Gastroesophageal sphincter (tissue), 4 donors: ENCODE measurements around the gene TMEM41A. TPM values are rescaled to one million over a fixed set of nuclear protein-coding genes. Genes with fewer than 3 reads are reported as not detected.

ENCODE experiments used
- ATAC-seq: fragments of 150-250 bp; one replicate; pipeline ENCODE4 v1.9.1; 2016; ENCODE audit warnings: mild to moderate bottlenecking, moderate library complexity
- H3K27ac ChIP-seq, 4 donors: fragments of 200-600 bp; sonication (generic) in 3 of 4; 1 replicate in 3 of 4; 2 replicates in 1 of 4; pipeline ENCODE4 v1.5.1; 2016 to 2019
- H3K27me3 ChIP-seq: fragments of 200-600 bp; sonication (generic); one replicate; pipeline ENCODE4 v1.5.1; 2019
- H3K36me3 ChIP-seq, 2 donors: fragments of 200-600 bp; sonication (generic); one replicate each; pipeline ENCODE4 v1.5.1; 2019; ENCODE audit warnings: control low read depth in 1 of 2
- H3K4me1 ChIP-seq, 3 donors: fragments of 200-600 bp; sonication (generic); 1 replicate in 2 of 3; 2 replicates in 1 of 3; pipeline ENCODE4 v1.5.1; 2016 to 2019; ENCODE audit warnings: control low read depth in 2 of 3
- H3K4me3 ChIP-seq, 2 donors: fragments of 200-600 bp; sonication (generic); one replicate each; pipeline ENCODE4 v1.5.1; 2019; ENCODE audit warnings: mild to moderate bottlenecking in 1 of 2, moderate library complexity in 1 of 2
- H3K9me3 ChIP-seq, 3 donors: fragments of 200-600 bp; sonication (generic); one replicate each; pipeline ENCODE4 v1.5.1; 2017 to 2019; ENCODE audit warnings: control low read depth in 2 of 3
- EP300 ChIP-seq: sonication (generic); formaldehyde crosslinking; IDR thresholded peaks from one replicate; pipeline ENCODE4 v1.6.1; 2017; ENCODE audit warnings: antibody characterized with exemption, mild to moderate bottlenecking
- POLR2A ChIP-seq, 2 donors: fragments of 450-650 bp; IDR thresholded peaks; one replicate each; pipeline ENCODE4 v1.6.1; 2017; ENCODE audit warnings: antibody characterized with exemption in 2 of 2, mild to moderate bottlenecking in 2 of 2, moderate library complexity in 1 of 2
- POLR2AphosphoS5 ChIP-seq: sonication (generic); formaldehyde crosslinking; IDR thresholded peaks from one replicate; pipeline ENCODE4 v1.6.1; 2017; ENCODE audit warnings: antibody characterized with exemption
- WGBS, 2 donors: methylation state at CpG; one replicate each; pipeline ENCODE4 v1.1.5; 2018; ENCODE audit warnings: low coverage in 1 of 2; 5-methylcytosine and 5-hydroxymethylcytosine counted together
- total RNA-seq, 4 donors: library from RNA; depleted of rRNA; stranded (reverse); fragments of >200 nt; gene quantifications; one replicate each; pipeline ENCODE4 v1.1.0, GENCODE V29; 2016
- TF ChIP-seq, protein P1 (sequence below), 4 experiments: fragments of 200-600 bp in 2 of 4; fragments of 450-650 bp in 2 of 4; sonication (generic) in 1 of 4; IDR thresholded peaks; one replicate each; pipeline ENCODE4 v1.5.1; 2017 to 2019; ENCODE audit warnings: antibody characterized with exemption in 4 of 4, mild to moderate bottlenecking in 2 of 4, moderate library complexity in 2 of 4

TMEM41A gene
- total RNA-seq, 4 donors from 2014 or later = 7.2 to 10.4 (median 9.3) TPM

DNA sequence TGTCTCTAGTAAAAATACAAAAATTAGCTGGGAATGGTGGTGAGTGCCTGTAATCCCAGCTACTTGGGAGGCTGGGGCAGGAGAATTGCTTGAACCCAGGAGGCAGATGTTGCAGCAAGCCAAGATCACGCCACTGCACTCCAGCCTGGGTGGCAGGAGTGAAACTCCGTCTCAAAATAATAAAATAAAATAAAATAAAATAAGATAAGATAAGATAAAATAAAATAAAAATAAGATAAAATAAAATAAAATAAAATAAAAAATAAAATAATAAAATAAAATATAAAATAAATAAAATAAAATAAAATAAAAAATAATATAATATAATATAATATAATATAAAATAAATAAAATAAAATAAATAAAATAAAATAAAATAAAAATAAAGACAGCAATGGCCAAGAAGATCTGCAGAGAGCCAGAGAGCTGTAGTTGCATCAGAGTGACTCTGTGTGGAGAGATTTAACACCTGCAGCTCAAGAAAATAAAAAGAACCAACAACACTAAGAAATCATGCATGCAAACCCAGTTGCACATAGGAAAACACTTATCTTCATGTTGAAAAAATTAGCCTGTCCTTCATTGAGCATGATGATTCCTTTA is 27.6 kb upstream of the TMEM41A start:
- ATAC-seq = no peak
- WGBS, 2 donors = 86 to 94% methylated on average over 1 to 2 of the region's 2 CpGs
- no peak overlapping the region for H3K27ac ChIP-seq
- no peak overlapping the region for H3K4me3 ChIP-seq
- H3K9me3 ChIP-seq = no peaks in the 10 kb centered on the region
- no peaks in the 10 kb centered on the region for H3K36me3 ChIP-seq
- no peaks in the 10 kb centered on the region for H3K4me1 ChIP-seq
- TF ChIP-seq EP300 (no peak), POLR2AphosphoS5 (no peak), POLR2A (IDR thresholded peaks at IDR 0.05) (no peak)
- TF ChIP-seq, protein P1, sequence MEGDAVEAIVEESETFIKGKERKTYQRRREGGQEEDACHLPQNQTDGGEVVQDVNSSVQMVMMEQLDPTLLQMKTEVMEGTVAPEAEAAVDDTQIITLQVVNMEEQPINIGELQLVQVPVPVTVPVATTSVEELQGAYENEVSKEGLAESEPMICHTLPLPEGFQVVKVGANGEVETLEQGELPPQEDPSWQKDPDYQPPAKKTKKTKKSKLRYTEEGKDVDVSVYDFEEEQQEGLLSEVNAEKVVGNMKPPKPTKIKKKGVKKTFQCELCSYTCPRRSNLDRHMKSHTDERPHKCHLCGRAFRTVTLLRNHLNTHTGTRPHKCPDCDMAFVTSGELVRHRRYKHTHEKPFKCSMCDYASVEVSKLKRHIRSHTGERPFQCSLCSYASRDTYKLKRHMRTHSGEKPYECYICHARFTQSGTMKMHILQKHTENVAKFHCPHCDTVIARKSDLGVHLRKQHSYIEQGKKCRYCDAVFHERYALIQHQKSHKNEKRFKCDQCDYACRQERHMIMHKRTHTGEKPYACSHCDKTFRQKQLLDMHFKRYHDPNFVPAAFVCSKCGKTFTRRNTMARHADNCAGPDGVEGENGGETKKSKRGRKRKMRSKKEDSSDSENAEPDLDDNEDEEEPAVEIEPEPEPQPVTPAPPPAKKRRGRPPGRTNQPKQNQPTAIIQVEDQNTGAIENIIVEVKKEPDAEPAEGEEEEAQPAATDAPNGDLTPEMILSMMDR (IDR thresholded peaks at IDR 0.05) = no peak
- H3K27me3 ChIP-seq = peaks cover 34% of the 10 kb centered on the region

DNA sequence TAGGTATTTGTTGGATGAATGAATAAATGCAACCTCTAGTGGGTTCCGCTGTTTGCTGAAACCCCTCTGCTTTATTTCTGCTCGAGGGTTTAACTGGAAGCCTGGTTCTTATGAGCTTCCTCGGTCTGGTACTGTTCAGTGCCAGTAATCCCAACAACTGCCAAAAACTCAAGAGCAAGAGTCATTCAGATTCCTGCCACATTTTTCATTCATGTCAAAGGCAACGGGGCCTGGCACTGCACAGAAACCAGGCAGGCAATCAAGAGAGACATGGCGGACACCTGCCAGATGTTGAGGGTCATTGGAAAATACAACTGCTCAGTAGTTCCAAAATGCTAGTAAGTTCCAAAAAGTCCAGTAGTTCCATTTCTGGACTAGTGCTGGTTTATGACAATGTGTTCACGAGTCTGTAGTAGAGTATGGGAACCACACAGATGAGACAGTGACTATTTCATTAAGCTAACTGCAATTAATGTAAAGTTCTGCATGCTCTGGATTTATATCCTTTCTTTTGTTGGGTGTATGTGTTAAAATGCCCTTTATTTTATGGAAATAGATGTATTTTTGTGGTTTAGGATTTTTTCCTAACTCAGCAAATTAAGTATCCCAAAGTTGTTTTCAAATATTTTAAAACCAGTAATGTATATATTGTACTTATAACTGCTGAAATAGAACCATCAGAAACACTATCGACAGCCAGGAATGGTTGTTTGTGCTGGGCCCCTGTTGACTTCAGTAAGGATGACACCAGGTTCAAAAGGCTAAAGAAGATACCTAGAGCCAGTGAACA is 22.7 kb upstream of the TMEM41A start:
- WGBS, 2 donors = 79 to 80% methylated on average over 6 to 7 of the region's 7 CpGs
- H3K36me3 ChIP-seq = no peaks in the 10 kb centered on the region
- H3K27me3 ChIP-seq = peaks cover 41% of the 10 kb centered on the region
- ATAC-seq = no peak
- TF ChIP-seq, protein P1 (IDR thresholded peaks at IDR 0.05) = no peak
- TF ChIP-seq POLR2A (IDR thresholded peaks at IDR 0.05) = no peak
- no peak for TF ChIP-seq EP300
- no peak for TF ChIP-seq POLR2AphosphoS5
- H3K4me3 ChIP-seq = no peak overlapping the region
- no peak overlapping the region for H3K27ac ChIP-seq
- H3K4me1 ChIP-seq = no peaks in the 10 kb centered on the region
- no peaks in the 10 kb centered on the region for H3K9me3 ChIP-seq

DNA sequence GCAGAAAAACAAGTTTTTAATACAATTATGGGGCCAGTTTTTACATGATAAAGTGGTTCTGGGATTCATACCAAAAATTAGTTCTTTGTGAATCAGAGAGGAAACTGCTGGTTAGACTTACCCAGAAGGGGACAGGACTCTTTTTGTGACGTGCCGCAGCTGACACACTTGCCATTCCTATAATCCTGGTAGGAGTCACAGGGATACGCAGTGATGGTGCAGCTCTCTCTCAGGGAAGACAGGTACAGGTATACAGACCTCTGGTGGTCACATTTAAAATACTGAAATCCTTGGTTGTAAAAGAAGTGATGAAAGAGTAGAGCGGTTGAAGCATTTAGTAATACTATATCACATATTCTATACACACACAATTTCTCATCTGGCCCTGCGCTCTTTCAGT is 20.2 kb upstream of the TMEM41A start:
- Histone ChIP-seq H3K9me3 (no peaks in the 10 kb centered on the region), H3K36me3 (no peaks in the 10 kb centered on the region), H3K4me1 (no peaks in the 10 kb centered on the region), H3K27ac (no peak overlapping the region), H3K4me3 (no peak overlapping the region), H3K27me3 (peaks cover 38% of the 10 kb centered on the region)
- no peak for ATAC-seq
- TF ChIP-seq, protein P1 (IDR thresholded peaks at IDR 0.05) = no peak
- TF ChIP-seq POLR2A (IDR thresholded peaks at IDR 0.05) = no peak
- no peak for TF ChIP-seq POLR2AphosphoS5
- TF ChIP-seq EP300 = no peak
- WGBS, 2 donors = 29 to 62% methylated on average over 2 to 5 of the region's 5 CpGs

DNA sequence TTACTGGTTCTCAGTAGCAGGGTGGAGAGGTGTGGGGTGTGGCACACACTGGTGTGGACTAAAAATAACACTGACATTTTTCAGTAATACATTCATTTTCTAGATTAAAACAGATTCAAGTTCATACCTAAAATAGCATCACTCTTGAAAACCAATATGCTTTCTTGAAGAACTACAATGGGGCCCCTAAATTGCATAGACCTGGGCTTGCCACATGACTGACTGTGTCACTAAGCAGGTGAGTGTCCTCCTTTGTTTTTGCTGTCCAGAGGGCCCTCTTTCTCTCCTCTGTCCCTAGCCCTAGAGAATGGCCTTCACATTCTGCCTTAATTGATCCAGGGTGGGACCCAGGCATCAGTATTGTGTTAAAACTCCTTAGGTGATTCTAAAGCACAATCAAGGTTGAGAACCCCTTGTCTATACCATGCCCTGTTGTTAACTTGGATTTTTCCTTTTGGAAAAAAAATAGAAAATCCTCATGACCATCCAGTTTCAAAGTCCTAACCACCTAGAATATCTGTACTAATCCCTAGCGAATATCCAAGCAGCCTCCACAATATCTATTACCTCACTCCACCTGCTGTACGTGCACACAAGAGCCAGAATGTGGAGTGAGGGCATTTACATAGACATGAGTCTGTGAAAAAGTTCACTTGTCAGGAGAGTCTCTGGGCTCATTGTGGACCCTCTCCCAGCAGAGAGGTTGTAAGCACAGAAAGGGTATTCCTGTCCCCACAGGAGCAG is 18.7 kb upstream of the TMEM41A start:
- Histone ChIP-seq H3K27me3 (peaks cover 31% of the 10 kb centered on the region), H3K4me3 (no peak overlapping the region), H3K4me1 (no peaks in the 10 kb centered on the region), H3K27ac (no peak overlapping the region), H3K36me3 (no peaks in the 10 kb centered on the region), H3K9me3 (no peaks in the 10 kb centered on the region)
- WGBS, 2 donors = 69 to 80% methylated on average over 1 to 2 of the region's 2 CpGs
- no peak for ATAC-seq
- TF ChIP-seq POLR2AphosphoS5 (no peak), EP300 (no peak), POLR2A (IDR thresholded peaks at IDR 0.05) (no peak)
- TF ChIP-seq, protein P1 (IDR thresholded peaks at IDR 0.05) = no peak
